HepG2 (cell line): Measurements from ENCODE around the gene INO80B. TPM values are rescaled to one million over a fixed set of nuclear protein-coding genes. Genes with fewer than 3 reads are reported as not detected.
A peak's percentile ranks its signal among the peaks of the same experiment; 100 is the strongest.

Experiments
- ATF7 ChIP-seq, 2 experiments: fragments of 450-650 bp in 1 of 2; sonication (generic) in 1 of 2; formaldehyde crosslinking in 1 of 2; IDR thresholded peaks; 2 replicates each; pipeline versions ENCODE4 v1.4.0 to v1.6.1; 2016 to 2020; ENCODE audit warnings: antibody characterized with exemption in 1 of 2, mild to moderate bottlenecking in 1 of 2, missing genetic modification reagents in 1 of 2
- KIAA2018 ChIP-seq: sonication (generic); formaldehyde crosslinking; IDR thresholded peaks from 2 replicates; pipeline ENCODE4 v1.5.0; 2020; ENCODE audit warnings: mild to moderate bottlenecking, missing genetic modification reagents, borderline replicate concordance
- KLF9 ChIP-seq: IDR thresholded peaks from 2 replicates; pipeline ENCODE4 v1.6.1; 2016; ENCODE audit warnings: low read depth
- NFATC3 ChIP-seq: sonication (generic); formaldehyde crosslinking; IDR thresholded peaks from 2 replicates; pipeline ENCODE4 v1.5.1; 2020; ENCODE audit warnings: mild to moderate bottlenecking, missing genetic modification reagents
- PATZ1 ChIP-seq: sonication (generic); formaldehyde crosslinking; IDR thresholded peaks from 2 replicates; pipeline ENCODE4 v1.4.0; 2020; ENCODE audit warnings: missing genetic modification reagents
- PPARG ChIP-seq: conservative IDR thresholded peaks from 2 replicates; pipeline ENCODE4 v1.6.1; 2016; ENCODE audit warnings: missing biosample characterization, missing genetic modification reagents
- RELA ChIP-seq: sonication (generic); formaldehyde crosslinking; IDR thresholded peaks from 2 replicates; pipeline ENCODE4 v1.4.0; 2020; ENCODE audit warnings: missing genetic modification reagents
- SIN3B ChIP-seq: fragments of 150-350 bp; IDR thresholded peaks from 2 replicates; pipeline ENCODE4 v1.6.1; 2014; ENCODE audit warnings: low read length
- SMAD1 ChIP-seq: sonication (generic); formaldehyde crosslinking; IDR thresholded peaks from 2 replicates; pipeline ENCODE4 v1.4.0; 2020; ENCODE audit warnings: missing genetic modification reagents, low read depth, mild to moderate bottlenecking, borderline replicate concordance
- TCF7L2 ChIP-seq: IDR thresholded peaks from 2 replicates; pipeline ENCODE4 v1.6.1; 2011; ENCODE audit warnings: mild to moderate bottlenecking, low read depth, low read length, moderate library complexity
- XRCC5 ChIP-seq: fragments of 200-400 bp; formaldehyde crosslinking; optimal IDR thresholded peaks from 2 replicates; pipeline ENCODE3; 2017; ENCODE audit warnings: mild to moderate bottlenecking, low read length
- ZBTB26 ChIP-seq: IDR thresholded peaks from 2 replicates; pipeline ENCODE4 v1.6.1; 2016; ENCODE audit warnings: missing compliant biosample characterization, missing genetic modification reagents, borderline replicate concordance
- ZBTB7A ChIP-seq: sonication (generic); formaldehyde crosslinking; IDR thresholded peaks from 2 replicates; pipeline ENCODE4 v1.8.0; 2022; ENCODE audit warnings: mild to moderate bottlenecking, missing genetic modification reagents
- ZNF292 ChIP-seq: sonication (generic); formaldehyde crosslinking; IDR thresholded peaks from 2 replicates; pipeline ENCODE4 v1.8.1; 2022; ENCODE audit warnings: mild to moderate bottlenecking, low read depth, missing genetic modification reagents, borderline replicate concordance
- ZNF350 ChIP-seq: sonication (generic); formaldehyde crosslinking; IDR thresholded peaks from 2 replicates; pipeline ENCODE4 v1.4.0; 2020; ENCODE audit warnings: mild to moderate bottlenecking, low read depth, missing genetic modification reagents, borderline replicate concordance
- ZNF691 ChIP-seq: sonication (generic); formaldehyde crosslinking; IDR thresholded peaks from 2 replicates; pipeline ENCODE4 v1.4.0; 2020; ENCODE audit warnings: missing genetic modification reagents, low read depth, mild to moderate bottlenecking, borderline replicate concordance
- ZNF879 ChIP-seq: sonication (generic); formaldehyde crosslinking; IDR thresholded peaks from 2 replicates; pipeline ENCODE4 v1.8.1; 2023; ENCODE audit warnings: missing genetic modification reagents
- polyA plus RNA-seq, 8 experiments: library from polyadenylated mRNA; depleted of rRNA in 3 of 8; stranded (reverse) in 7 of 8; unstranded in 1 of 8; fragments of >200 nt; fragmentation: Illumina TruSeq in 4 of 8; extraction: Trizol in 4 of 8; gene quantifications; 2 replicates each; pipeline versions ENCODE4 v1.2.1 to v1.2.3, GENCODE V29; 2011 to 2016; ENCODE audit warnings: low read depth in 4 of 8, missing spikeins in 1 of 8, mixed read lengths in 1 of 8; ENCODE audit not compliant: insufficient read depth in 1 of 8
- total RNA-seq, 5 experiments: library from RNA; depleted of rRNA; stranded (reverse); fragments of >200 nt; fragmentation: Illumina TruSeq; extraction: Trizol; gene quantifications; 2 replicates each; pipeline ENCODE4 v1.2.3, GENCODE V29; 2016; ENCODE audit warnings: low read depth in 1 of 5

Gene INO80B
- total and polyA plus RNA-seq, 2 of the 13 experiments (the other 11 are each of a cell fraction or from before 2014, with no cell fraction given) = 6.2 to 14.5 TPM

GRCh38 chr2:74413001-74413698 is 41.7 kb upstream of the INO80B start (continued):
- TF ChIP-seq ZBTB26 (CRISPR knock-in tag) (peak; percentile 49; the same call in 1 of the 2 replicates), ZNF691 (CRISPR knock-in tag) (no peak), ZNF350 (CRISPR knock-in tag) (peak; percentile 45; the same call in 1 of the 2 replicates), PATZ1 (CRISPR knock-in tag) (no peak), ATF7 (IDR thresholded peaks at IDR 0.05) (no peak), ATF7 (CRISPR knock-in tag; IDR thresholded peaks at IDR 0.05) (no peak), SIN3B (no peak), SMAD1 (CRISPR knock-in tag) (peak; percentile 62; the same call in 1 of the 2 replicates), RELA (CRISPR knock-in tag) (no peak), KIAA2018 (no peak), PPARG (CRISPR knock-in tag) (no peak), ZNF292 (CRISPR knock-in tag) (peak; percentile 52; the same call in 1 of the 2 replicates), ZNF879 (no peak), KLF9 (CRISPR knock-in tag) (no peak), NFATC3 (no peak), TCF7L2 (no peak), ZBTB7A (CRISPR knock-in tag) (no peak; the same call in 1 of the 2 replicates), XRCC5 (peak; percentile 66)
